GM13976 (cell line): ENCODE data around the gene ERI3.

Source experiments
- DNase-seq: peaks from one replicate; pipeline ENCODE4 v3.0.0; 2012; ENCODE audit warnings: low spot score
- in situ Hi-C: fragments of 300-500 bp; cut with MboI; formaldehyde crosslinking; loops from one replicate; pipeline ENCODE4 v1.12.0; 2022; ENCODE audit warnings: low sequenced_read_pairs, mixed read lengths, inconsistent platforms; ENCODE audit not compliant: unreplicated experiment
- TF ChIP-seq, protein P1 (sequence below): IDR thresholded peaks from 2 replicates; pipeline ENCODE4 v1.5.1; 2012; ENCODE audit warnings: borderline replicate concordance, mild to moderate bottlenecking; ENCODE audit not compliant: insufficient read depth; ENCODE audit errors: extremely low read depth, missing control alignments, control extremely low read depth

ERI3 gene

DNA sequence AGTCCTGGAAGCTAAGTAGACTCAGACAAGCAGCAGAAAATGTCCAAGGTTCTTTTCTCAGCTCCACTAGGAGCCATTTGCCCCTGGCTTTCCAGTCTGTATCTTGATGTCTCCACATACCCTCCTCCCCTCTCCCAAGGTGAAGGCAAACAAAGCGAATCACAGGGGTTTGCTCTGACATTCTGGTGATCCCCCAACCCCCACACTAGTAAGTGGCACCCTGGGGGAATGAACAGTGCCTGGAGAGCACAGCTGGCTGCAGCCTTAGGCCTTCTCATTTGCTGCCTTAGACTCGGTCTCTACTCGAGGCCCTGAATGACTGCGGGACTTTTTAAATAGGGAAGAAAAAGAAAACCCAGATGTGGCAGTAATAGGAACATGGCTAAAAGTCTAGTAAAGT, 15.3 kb downstream of the ERI3 start:
- in situ Hi-C loops, result no loop called here
- no peak for DNase-seq
- TF ChIP-seq, protein P1, sequence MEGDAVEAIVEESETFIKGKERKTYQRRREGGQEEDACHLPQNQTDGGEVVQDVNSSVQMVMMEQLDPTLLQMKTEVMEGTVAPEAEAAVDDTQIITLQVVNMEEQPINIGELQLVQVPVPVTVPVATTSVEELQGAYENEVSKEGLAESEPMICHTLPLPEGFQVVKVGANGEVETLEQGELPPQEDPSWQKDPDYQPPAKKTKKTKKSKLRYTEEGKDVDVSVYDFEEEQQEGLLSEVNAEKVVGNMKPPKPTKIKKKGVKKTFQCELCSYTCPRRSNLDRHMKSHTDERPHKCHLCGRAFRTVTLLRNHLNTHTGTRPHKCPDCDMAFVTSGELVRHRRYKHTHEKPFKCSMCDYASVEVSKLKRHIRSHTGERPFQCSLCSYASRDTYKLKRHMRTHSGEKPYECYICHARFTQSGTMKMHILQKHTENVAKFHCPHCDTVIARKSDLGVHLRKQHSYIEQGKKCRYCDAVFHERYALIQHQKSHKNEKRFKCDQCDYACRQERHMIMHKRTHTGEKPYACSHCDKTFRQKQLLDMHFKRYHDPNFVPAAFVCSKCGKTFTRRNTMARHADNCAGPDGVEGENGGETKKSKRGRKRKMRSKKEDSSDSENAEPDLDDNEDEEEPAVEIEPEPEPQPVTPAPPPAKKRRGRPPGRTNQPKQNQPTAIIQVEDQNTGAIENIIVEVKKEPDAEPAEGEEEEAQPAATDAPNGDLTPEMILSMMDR, result no peak

DNA sequence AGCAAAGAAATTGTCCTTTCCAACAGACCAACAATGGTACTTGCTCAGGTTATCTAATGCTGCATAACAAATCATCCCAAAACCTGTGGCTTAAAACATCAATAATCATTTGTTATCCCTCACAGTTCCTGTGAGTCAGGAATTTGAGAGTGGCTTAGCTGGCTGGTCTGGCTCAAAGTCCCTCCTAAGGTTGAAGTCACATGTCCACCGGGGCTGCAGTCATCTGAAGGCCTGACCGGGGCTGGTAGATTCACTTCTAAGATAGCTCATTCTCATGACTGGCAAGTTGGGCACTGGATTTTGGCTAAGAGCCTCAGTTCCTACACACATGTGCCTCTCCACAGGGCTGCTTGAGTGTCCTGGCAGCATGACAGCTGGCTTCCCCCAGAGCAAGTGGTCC, 16.9 kb downstream of the ERI3 start:
- in situ Hi-C loops, result no loop called here
- DNase-seq, result no peak
- TF ChIP-seq, protein P1, result no peak

DNA sequence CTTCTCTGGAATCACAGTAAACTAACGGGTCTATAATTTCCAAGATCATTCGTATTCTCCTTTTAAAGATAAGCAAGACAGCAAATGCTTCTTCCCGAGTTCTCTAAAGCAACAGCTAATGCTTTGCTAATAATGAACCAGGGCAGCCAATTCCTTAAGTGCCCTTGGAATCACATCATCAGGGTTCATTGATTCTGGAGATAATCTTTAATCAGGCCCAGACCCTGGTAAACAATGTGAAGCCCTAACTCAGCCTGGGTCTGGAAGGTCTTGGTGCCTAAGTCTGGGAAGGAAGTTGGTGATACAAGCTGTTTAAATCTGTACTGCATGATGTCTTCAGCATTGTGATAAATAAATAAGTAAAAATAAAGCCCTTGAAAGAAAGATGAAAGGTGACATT, 18.4 kb downstream of the ERI3 start:
- in situ Hi-C loops, result no loop called here
- TF ChIP-seq, protein P1, result no peak
- DNase-seq, result no peak

DNA sequence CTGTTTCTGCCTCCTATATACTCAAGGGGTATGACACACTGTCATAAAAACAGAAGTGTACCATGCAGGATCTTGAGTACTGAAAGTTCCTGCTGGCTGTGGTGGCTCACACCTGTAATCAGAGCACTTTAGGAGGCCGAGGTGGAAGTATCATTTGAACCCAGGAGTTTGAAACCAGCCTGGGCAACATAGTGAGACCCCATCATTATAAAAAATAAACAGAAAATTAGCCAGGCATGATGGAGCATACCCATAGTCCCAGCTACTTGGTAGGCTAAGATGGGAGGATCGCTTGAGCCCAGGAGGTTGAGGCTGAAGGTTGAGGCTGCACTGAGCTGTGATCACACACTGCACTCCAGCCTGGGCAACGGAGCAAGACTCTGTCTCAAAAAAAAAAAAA, 20.1 kb downstream of the ERI3 start:
- TF ChIP-seq, protein P1, result no peak
- in situ Hi-C loops, result no loop called here
- DNase-seq, result no peak

DNA sequence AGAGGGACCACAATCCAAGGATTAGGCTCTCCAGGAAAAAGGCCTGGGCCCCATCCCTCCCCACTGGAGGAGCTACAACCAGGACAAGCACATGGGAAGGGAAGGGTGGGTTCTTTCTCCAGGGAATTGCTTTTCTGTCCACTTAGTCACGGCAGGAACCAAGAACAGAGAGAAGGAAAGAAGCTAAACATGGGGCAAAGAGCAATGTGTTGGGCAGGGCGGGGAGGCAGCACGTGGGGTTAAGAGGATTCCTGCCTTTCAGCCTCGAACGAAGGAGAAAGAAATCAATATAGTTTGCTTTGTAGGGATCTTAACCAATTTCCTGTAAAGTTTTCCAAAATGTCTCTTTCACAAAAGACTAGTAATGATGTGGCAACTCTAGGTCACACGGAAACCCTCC, 21.7 kb downstream of the ERI3 start:
- TF ChIP-seq, protein P1, result no peak
- in situ Hi-C loops, result no loop called here
- DNase-seq, result no peak

DNA sequence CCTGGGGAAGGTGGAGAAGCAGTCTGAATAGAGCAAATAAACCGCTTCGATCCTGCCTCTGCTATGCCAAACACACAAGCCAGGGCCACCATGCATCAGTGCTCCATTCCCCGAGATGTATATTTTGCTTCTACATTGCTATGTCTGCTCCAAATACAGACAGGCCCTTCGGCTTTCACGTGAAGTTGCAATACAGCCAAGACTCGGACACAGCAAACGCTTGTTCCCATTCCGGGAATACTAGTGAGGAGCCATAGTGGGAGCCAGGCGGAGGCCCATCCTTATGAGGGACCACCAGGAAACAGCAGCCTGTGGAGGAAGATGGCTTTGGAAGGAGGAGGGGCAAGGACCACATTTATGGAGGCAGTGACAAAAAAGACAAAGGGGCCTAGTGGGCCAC, 22.6 kb downstream of the ERI3 start:
- in situ Hi-C loops, result no loop called here
- TF ChIP-seq, protein P1, result no peak
- no peak for DNase-seq

DNA sequence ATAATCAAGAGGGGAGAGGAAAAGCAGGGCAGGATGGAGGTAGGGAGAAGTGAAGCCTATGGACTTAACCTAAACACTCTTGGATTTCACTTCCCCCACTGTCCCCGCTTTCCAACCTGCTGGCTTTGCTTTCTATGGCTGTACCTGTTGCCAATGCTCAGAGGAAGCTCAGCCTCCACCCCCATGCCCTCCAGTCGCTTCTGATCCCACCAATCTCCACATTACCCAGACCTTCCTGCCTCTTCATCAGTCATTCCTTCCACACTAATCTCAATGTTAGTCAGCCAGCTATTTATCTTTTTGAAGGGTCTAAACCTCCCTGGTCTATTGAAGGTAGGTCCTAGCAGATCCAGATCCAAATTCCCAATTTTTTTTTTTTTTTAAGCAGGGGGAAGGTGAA, 24.1 kb downstream of the ERI3 start:
- TF ChIP-seq, protein P1, result no peak
- no peak for DNase-seq
- in situ Hi-C loops, result no loop called here
